K562 treated with DMSO at 1 percent for 12 hours (cell line): Measurements from ENCODE around the gene DDHD1. TPM values are rescaled to one million over a fixed set of nuclear protein-coding genes. Genes with fewer than 3 reads are reported as not detected.

Experiments
- total RNA-seq: library from RNA; unstranded; fragments of 300-600 nt; gene quantifications from 2 replicates; pipeline ENCODE4 v1.2.3, GENCODE V29; 2022; ENCODE audit not compliant: insufficient read depth

The DDHD1 gene
- 1.0 and 3.8 TPM in 2 replicates for total RNA-seq

DNA sequence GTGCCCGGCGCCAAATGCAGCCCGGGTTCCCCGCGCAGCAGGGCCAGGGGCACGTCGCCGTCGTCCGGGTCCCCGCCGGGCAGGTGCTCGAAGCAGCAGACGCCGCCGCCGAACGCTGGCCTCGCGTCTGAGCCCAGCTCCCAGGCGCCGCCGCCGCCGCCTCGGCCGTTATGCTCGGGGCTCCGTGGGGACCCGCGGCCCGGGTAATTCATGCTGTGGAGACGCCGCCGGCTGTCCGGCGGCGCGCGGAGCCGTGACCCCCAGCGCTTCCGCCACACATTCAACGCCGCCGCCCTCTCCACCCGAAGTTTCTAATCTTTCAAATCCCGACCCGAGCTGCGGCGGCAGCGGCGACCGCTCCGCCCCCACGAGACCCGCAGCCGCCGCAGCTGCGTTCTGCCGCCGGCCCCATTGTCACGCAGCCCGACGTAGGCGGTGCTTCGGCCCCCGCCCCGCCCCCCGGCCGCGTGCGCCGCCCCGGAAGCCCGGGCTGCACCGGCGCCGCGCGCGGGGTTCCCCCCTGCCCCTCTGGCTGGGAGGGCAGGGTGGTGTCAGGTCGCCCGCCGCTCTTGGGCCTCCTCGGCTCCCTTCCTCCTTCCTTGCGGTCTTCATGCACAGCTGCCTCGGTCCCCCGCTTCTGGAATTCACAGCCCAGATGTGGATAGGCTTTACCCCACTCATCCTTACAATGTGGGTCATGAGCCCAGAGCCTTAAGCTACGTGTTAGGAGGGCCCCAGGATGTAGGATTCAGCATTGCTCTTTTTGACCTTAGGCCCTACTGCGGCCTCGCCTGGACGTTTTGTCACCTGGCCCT is at the start of gene DDHD1:
TSS of gene DDHD1 (minus strand) at position 437 of the 815 bp plus-strand sequence. CDS start at position 212, 225 bp downstream.

Other genes with a start within 250 kb of the DDHD1 start
- gene FERMT2, start 202.3 kb downstream of the DDHD1 start, total RNA-seq = 2.5 and 6.2 TPM in 2 replicates